PC-9 (cell line): Measurements from ENCODE around the gene CSRNP2. TPM values are rescaled to one million over a fixed set of nuclear protein-coding genes. Genes with fewer than 3 reads are reported as not detected.
"Not testable (repeated sequence)": the region's sequence is repeated elsewhere in the genome, so short reads cannot be mapped to it uniquely, and the experiment has no call there.

ENCODE experiments used
- BruUV-seq: library from RNA; stranded (reverse); fragments of 400-500 nt; replicated peaks from 2 replicates; lab custom pipeline; 2021; lab: Mats Ljungman, UMichigan
- CTCF ChIA-PET: fragments of 300-600 bp; sonication (Branson Sonifier 250); formaldehyde crosslinking; loops from one replicate; lab custom pipeline; 2022; ENCODE audit warnings: antibody characterized with exemption; lab: Charles Lee
- POLR2A ChIA-PET: fragments of 300-600 bp; sonication (Branson Sonifier 250); formaldehyde crosslinking; loops from one replicate; lab custom pipeline; 2022; ENCODE audit warnings: antibody characterized with exemption; ENCODE audit not compliant: unreplicated experiment; lab: Charles Lee
- DNase-seq, 2 experiments: peaks; one replicate each; pipeline versions ENCODE4 v3.0.0 to v3.0.0-alpha.2; 2015 to 2022; ENCODE audit warnings: mixed read lengths in 1 of 2
- H2AFZ ChIP-seq: fragments of 200-600 bp; sonication (generic); 2 replicates; pipeline ENCODE4 v1.8.1; 2017; ENCODE audit warnings: antibody characterized with exemption
- H3F3A ChIP-seq: fragments of 200-600 bp; sonication (generic); 2 replicates; pipeline ENCODE4 v1.8.1; 2017; ENCODE audit warnings: antibody characterized with exemption, mild to moderate bottlenecking, low read depth; ENCODE audit not compliant: insufficient read depth
- H3K27ac ChIP-seq: fragments of 200-600 bp; sonication (generic); 2 replicates; pipeline ENCODE4 v1.6.1; 2016; ENCODE audit warnings: mixed run types
- H3K27me3 ChIP-seq: fragments of 200-600 bp; sonication (generic); 2 replicates; pipeline ENCODE4 v1.6.1; 2016; ENCODE audit warnings: low read depth, mixed run types; ENCODE audit not compliant: insufficient read depth
- H3K36me3 ChIP-seq: fragments of 200-600 bp; sonication (generic); 2 replicates; pipeline ENCODE4 v1.6.1; 2016; ENCODE audit warnings: low read depth, mixed run types
- H3K4me1 ChIP-seq: fragments of 200-600 bp; sonication (generic); replicated peaks from 2 replicates; pipeline ENCODE4 v1.6.1; 2016; ENCODE audit warnings: mixed run types; ENCODE audit not compliant: insufficient read depth
- H3K4me2 ChIP-seq: fragments of 200-600 bp; sonication (generic); 2 replicates; pipeline ENCODE4 v1.6.1; 2017; ENCODE audit warnings: mixed run types
- H3K4me3 ChIP-seq: fragments of 200-600 bp; sonication (generic); 2 replicates; pipeline ENCODE4 v1.6.1; 2016; ENCODE audit warnings: mixed run types
- H3K79me2 ChIP-seq: fragments of 200-600 bp; sonication (generic); 2 replicates; pipeline ENCODE4 v1.6.1; 2017; ENCODE audit warnings: low read depth, mixed run types
- H3K9me2 ChIP-seq: fragments of 200-600 bp; sonication (generic); 2 replicates; pipeline ENCODE4 v1.8.1; 2017; ENCODE audit warnings: mild to moderate bottlenecking; ENCODE audit not compliant: insufficient read depth
- H3K9me3 ChIP-seq: fragments of 200-600 bp; sonication (generic); 2 replicates; pipeline ENCODE4 v1.8.1; 2016; ENCODE audit warnings: low read depth; ENCODE audit not compliant: insufficient read depth
- H4K20me1 ChIP-seq: fragments of 200-600 bp; sonication (generic); 2 replicates; pipeline ENCODE4 v1.8.1; 2017; ENCODE audit not compliant: insufficient read depth
- EZH2 ChIP-seq: fragments of 200-600 bp; sonication (generic); IDR thresholded peaks from 2 replicates; pipeline ENCODE4 v1.8.0; 2017; ENCODE audit warnings: antibody characterized with exemption, low read depth
- intact Hi-C: fragments of 100-400 bp; cut with micrococcal nuclease; formaldehyde crosslinking; loops from one replicate; pipeline ENCODE4 v1.10.0; 2022; ENCODE audit not compliant: unreplicated experiment
- total RNA-seq: library from RNA; stranded (reverse); gene quantifications from 2 replicates; pipeline ENCODE4 v1.2.3, GENCODE V29; 2021
- TF ChIP-seq, protein P1 (sequence below): fragments of 200-600 bp; sonication (generic); conservative IDR thresholded peaks from 2 replicates; pipeline ENCODE4 v1.6.1; 2017; ENCODE audit warnings: mixed run types, antibody characterized with exemption, mild to moderate bottlenecking, moderate library complexity

Gene CSRNP2
- total RNA-seq, 1 experiment from 2014 or later, result 19.3 TPM

DNA sequence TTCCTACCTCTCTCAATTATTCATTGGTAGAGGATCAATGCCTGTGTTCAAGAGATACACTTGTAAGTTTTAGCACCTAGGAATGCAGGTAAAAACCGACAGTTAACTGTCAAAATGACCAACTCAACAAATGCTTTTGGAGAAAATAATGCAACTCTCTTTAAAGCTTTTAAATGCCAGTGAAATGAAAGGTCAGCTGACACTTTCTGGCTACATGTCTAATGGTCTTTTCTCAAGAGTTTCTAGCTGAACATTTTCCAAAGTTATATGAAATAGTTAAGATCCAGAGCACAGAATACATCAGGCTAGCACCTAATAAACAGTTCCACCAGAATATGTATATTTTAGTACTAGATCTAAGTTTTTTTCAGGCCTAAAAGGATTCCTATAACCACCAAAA is 2.0 kb downstream of the CSRNP2 start:
- Histone ChIP-seq H3F3A (peaks cover 9% of the 10 kb centered on the region; the same call in 1 of the 2 replicates), H3K4me1 (peaks cover 8% of the 10 kb centered on the region), H3K9me3 (no peaks in the 10 kb centered on the region), H2AFZ (no peak overlapping the region), H3K27me3 (no peaks in the 10 kb centered on the region), H3K79me2 (peaks cover 25% of the 10 kb centered on the region; the same call in 1 of the 2 replicates), H4K20me1 (0 out of 2 replicates have a peak, but pooled peaks cover 3% of the 10 kb centered on the region), H3K27ac (no peak overlapping the region), H3K4me2 (peak overlapping the region; percentile 87; the same call in 1 of the 2 replicates), H3K36me3 (no peaks in the 10 kb centered on the region), H3K9me2 (no peaks in the 10 kb centered on the region), H3K4me3 (no peak overlapping the region)
- POLR2A ChIA-PET, result interaction anchor here (0.6 kb wide), 1 partner anchor 93 kb away, joined by 10 read pairs; no protein-coding TSS in a partner anchor
- intact Hi-C loops, result loop anchor here (10.0 kb wide), 1 partner anchor 263 kb away; the partner anchor contains the start of gene CELA1
- TF ChIP-seq EZH2, result no peak
- TF ChIP-seq, protein P1, sequence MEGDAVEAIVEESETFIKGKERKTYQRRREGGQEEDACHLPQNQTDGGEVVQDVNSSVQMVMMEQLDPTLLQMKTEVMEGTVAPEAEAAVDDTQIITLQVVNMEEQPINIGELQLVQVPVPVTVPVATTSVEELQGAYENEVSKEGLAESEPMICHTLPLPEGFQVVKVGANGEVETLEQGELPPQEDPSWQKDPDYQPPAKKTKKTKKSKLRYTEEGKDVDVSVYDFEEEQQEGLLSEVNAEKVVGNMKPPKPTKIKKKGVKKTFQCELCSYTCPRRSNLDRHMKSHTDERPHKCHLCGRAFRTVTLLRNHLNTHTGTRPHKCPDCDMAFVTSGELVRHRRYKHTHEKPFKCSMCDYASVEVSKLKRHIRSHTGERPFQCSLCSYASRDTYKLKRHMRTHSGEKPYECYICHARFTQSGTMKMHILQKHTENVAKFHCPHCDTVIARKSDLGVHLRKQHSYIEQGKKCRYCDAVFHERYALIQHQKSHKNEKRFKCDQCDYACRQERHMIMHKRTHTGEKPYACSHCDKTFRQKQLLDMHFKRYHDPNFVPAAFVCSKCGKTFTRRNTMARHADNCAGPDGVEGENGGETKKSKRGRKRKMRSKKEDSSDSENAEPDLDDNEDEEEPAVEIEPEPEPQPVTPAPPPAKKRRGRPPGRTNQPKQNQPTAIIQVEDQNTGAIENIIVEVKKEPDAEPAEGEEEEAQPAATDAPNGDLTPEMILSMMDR, result no peak
- CTCF ChIA-PET, result no interaction called here
- no peak for DNase-seq
- BruUV-seq, result no TSS peak

GRCh38 chr12:51080136-51080535 is 3.3 kb downstream of the CSRNP2 start:
- Histone ChIP-seq H3K79me2 (peaks cover 25% of the 10 kb centered on the region; the same call in 1 of the 2 replicates), H3K4me3 (no peak overlapping the region), H3K36me3 (no peaks in the 10 kb centered on the region), H3K4me1 (peaks cover 8% of the 10 kb centered on the region), H3K27ac (no peak overlapping the region), H3K9me2 (no peaks in the 10 kb centered on the region), H3K9me3 (no peaks in the 10 kb centered on the region), H4K20me1 (0 out of 2 replicates have a peak, but pooled peaks cover 3% of the 10 kb centered on the region), H3F3A (peaks cover 6% of the 10 kb centered on the region; the same call in 1 of the 2 replicates), H2AFZ (no peak overlapping the region), H3K4me2 (no peak overlapping the region), H3K27me3 (no peaks in the 10 kb centered on the region)
- CTCF ChIA-PET, result interaction anchor here (0.7 kb wide), 1 partner anchor 92 kb away, joined by 16 read pairs; no protein-coding TSS in a partner anchor
- POLR2A ChIA-PET, result interaction anchor here (0.7 to 1.0 kb wide), 2 partner anchors 9 to 291 kb away, joined by 5 to 6 read pairs; no protein-coding TSS in a partner anchor
- TF ChIP-seq, protein P1, result no peak
- TF ChIP-seq EZH2, result no peak
- DNase-seq, result no peak
- intact Hi-C loops, result loop anchor here (10.0 kb wide), 1 partner anchor 265 kb away; the partner anchor contains the start of gene CELA1
- no TSS peak for BruUV-seq

- CTCF ChIA-PET, H3F3A ChIP-seq, H3K4me2 ChIP-seq, H3K27ac ChIP-seq, H3K36me3 ChIP-seq, H4K20me1 ChIP-seq, H3K27me3 ChIP-seq, intact Hi-C loops, H2AFZ ChIP-seq, H3K4me3 ChIP-seq, DNase-seq, H3K9me2 ChIP-seq, H3K9me3 ChIP-seq, H3K4me1 ChIP-seq, BruUV-seq, POLR2A ChIA-PET: not testable (repeated sequence)
- peaks cover 25% of the 10 kb centered on the region; the same call in 1 of the 2 replicates for H3K79me2 ChIP-seq
Measured at GRCh38 chr12:51078866-51079265, 4.5 kb downstream of the CSRNP2 start.

- not testable (repeated sequence) for H3K4me1 ChIP-seq
Measured at GRCh38 chr12:51078346-51078745, 5.0 kb downstream of the CSRNP2 start.

More at GRCh38 chr12:51078346-51078745, 5.0 kb downstream of the CSRNP2 start:
- H4K20me1 ChIP-seq, H3K4me2 ChIP-seq, H3F3A ChIP-seq, CTCF ChIA-PET, H2AFZ ChIP-seq, H3K9me2 ChIP-seq, BruUV-seq, DNase-seq, H3K9me3 ChIP-seq, intact Hi-C loops, H3K27me3 ChIP-seq, POLR2A ChIA-PET, H3K4me3 ChIP-seq, H3K36me3 ChIP-seq, H3K27ac ChIP-seq: not testable (repeated sequence)
- H3K79me2 ChIP-seq, result peaks cover 25% of the 10 kb centered on the region; the same call in 1 of the 2 replicates
